GM12801 (cell line): ENCODE results near the gene RSAD2.

Experiments used
- TF ChIP-seq, protein P1 (sequence below): IDR thresholded peaks from one replicate; pipeline ENCODE4 v1.5.1; 2011; ENCODE audit warnings: control low read depth; ENCODE audit not compliant: insufficient read length; ENCODE audit errors: extremely low read depth

The RSAD2 gene

DNA sequence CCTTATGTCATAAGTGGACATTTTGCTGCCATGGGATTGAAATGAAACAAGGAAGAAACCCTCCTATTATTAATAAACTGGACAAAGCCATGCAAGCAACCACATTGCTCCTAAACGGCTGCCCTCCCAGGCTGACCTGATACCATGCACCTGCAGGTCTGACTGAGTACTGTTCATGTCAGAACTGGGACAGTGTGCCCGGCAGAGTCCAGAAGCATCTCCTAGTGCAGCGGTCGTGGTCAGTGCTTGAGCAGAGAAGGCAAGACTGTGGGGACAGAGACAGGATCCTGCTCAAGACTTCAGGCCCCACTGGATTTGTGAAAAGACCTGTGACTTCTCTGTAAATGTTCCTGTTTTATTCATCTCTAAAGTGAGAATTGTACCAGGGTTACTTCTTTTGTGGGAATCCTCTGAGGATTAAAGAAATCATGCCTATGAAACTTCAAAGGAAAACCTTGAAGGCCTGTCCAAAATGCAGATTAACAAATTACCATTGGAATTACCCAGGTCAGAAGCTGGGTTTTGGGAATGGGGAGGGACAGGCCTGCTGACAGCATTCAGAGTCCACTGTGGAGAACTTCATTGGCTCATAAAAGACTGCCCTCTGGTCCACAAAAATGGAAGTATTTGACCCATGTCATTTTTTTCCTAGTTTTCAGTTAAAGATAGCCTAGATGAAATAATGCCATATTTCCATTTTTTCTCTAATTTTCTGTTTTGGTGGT lies 53.5 kb downstream of the RSAD2 start:
- TF ChIP-seq, protein P1, sequence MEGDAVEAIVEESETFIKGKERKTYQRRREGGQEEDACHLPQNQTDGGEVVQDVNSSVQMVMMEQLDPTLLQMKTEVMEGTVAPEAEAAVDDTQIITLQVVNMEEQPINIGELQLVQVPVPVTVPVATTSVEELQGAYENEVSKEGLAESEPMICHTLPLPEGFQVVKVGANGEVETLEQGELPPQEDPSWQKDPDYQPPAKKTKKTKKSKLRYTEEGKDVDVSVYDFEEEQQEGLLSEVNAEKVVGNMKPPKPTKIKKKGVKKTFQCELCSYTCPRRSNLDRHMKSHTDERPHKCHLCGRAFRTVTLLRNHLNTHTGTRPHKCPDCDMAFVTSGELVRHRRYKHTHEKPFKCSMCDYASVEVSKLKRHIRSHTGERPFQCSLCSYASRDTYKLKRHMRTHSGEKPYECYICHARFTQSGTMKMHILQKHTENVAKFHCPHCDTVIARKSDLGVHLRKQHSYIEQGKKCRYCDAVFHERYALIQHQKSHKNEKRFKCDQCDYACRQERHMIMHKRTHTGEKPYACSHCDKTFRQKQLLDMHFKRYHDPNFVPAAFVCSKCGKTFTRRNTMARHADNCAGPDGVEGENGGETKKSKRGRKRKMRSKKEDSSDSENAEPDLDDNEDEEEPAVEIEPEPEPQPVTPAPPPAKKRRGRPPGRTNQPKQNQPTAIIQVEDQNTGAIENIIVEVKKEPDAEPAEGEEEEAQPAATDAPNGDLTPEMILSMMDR: no peak

DNA sequence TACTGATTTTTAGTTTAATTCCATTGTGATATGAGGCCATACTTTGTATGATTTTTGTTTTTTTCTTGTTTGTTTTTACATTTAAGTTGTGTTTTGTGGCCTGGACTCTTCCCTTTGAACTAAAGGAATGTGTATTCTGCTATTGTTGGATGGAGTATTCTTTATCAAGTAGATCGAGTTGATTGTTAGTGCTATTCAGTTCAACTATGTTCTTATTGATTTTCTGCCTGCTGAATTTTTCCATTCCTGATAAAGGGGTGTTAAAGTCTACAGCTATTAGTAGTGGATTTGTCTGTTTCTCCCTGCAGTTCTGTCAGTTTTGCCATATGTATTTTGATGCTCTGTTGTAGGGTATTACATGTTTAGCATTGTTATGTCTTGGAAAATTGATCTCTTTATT lies 54.2 kb downstream of the RSAD2 start:
- TF ChIP-seq, protein P1: no peak

DNA sequence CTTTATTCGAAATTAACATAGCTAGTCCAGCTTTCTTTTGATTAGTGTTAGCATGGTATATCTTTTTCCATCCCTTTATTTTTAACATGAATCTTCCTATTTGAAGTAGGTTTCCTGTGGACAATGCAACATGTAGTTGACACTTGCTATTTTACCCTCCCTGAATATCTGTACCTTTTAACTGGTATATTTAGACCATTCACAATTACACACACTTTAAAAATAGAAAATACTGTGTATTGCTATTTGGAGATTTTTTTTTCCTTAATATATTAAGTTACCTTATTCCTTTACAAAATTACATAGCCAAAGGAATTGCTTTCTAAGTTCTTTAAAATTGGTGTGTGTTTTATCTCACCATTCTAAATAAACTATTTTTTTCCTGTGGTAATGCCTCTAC lies 54.6 kb downstream of the RSAD2 start:
- TF ChIP-seq, protein P1: no peak

- TF ChIP-seq, protein P1: no peak
Observed at GRCh38 chr2:6932828-6933227, 55.3 kb downstream of the RSAD2 start.

DNA sequence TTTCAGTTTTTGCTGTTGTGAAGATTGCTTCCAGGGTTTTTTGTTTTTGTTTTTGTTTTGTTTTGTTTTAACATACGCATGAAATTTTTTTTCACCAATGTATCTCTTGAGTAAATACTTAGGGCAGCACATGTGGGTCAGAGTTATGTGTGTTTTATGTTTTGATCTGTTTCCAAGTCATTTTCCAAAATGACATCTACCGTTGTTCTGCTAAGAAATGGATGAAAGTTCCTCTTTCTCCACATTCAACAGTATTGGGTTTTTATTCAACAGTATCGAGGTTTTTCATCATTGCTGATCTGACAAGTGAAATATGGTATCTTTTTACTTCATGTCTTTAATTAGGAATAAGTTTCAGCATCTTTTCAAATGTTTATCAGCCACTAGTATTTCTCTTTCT lies 56.3 kb downstream of the RSAD2 start:
- TF ChIP-seq, protein P1: no peak

- TF ChIP-seq, protein P1: no peak
Observed at GRCh38 chr2:6934345-6934744, 56.8 kb downstream of the RSAD2 start.

DNA sequence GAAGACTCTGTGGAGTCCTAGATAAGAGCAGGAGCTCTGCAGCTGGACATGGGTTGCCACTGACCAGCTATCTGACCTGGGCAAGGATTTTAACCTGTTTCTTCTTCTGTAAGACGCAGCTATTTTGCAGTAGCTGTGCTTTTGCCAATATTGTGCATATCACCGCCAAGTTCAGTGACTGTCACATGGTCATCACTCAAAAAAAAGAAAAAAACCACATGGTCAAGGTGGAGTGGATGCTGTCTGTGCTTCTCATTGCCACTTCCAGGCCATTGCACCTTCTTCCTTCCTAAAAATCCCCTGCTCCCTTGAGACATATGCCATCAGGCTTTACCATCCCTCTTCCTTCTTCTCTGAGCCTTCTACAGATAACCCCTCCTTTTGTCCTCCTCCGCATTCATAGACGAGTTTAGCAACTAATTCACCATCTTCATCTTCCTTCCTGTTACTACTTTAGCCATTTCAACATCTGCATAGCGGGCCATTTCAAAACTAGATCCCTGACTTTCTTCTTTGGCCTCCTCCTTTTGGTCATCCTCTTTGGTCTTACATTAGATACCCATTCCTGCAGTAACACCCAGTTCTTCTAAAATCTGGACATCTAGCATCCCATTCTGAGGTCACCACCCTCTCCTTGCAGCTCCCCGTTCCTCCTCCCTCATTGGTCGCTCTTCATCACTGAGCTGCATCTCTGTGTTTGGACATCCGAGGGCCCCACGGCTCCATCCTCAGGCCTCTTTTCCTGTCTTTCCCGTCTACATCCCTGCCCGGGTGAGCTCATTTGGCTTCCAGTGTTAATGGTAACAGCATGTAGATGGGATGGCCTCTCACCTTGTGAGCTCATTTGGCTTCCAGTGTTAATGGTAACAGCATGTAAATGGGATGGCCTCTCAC lies 57.4 kb downstream of the RSAD2 start:
- TF ChIP-seq, protein P1: no peak
